Kidney (tissue), 14 donors: ENCODE measurements around the gene ZNF835. TPM values are rescaled to one million over a fixed set of nuclear protein-coding genes. Genes with fewer than 3 reads are reported as not detected.

Source experiments
- DNase-seq, 5 donors: peaks; one replicate each; pipeline ENCODE4 v3.0.0-alpha.2; 2013 to 2020
- FAIRE-seq: peaks from 2 replicates; lab custom pipeline; 2012; peaks lifted over from hg19 to GRCh38; lab: Jason Lieb, UNC
- H3K27ac ChIP-seq, 2 donors: one replicate each; pipeline ENCODE4 v1.7.0; 2013; ENCODE audit warnings: low read depth in 2 of 2, low read length in 2 of 2, inconsistent platforms in 1 of 2
- H3K27me3 ChIP-seq: one replicate; pipeline ENCODE4 v1.7.1; 2013; ENCODE audit warnings: low read length, inconsistent platforms; ENCODE audit not compliant: control insufficient read depth, insufficient read depth
- H3K36me3 ChIP-seq, 3 donors: one replicate each; pipeline versions ENCODE4 v1.7.0 to v1.7.1; 2013; ENCODE audit warnings: low read length in 3 of 3, control low read depth in 1 of 3, inconsistent platforms in 1 of 3; ENCODE audit not compliant: insufficient read depth in 3 of 3, control insufficient read depth in 2 of 3
- H3K4me1 ChIP-seq, 3 donors: one replicate each; pipeline versions ENCODE4 v1.7.0 to v1.7.1; 2013; ENCODE audit warnings: low read length in 3 of 3, inconsistent platforms in 1 of 3, low read depth in 1 of 3; ENCODE audit not compliant: control insufficient read depth in 2 of 3, insufficient read depth in 2 of 3
- H3K4me3 ChIP-seq, 3 donors: one replicate each; pipeline versions ENCODE4 v1.7.0 to v1.8.1; 2013; ENCODE audit warnings: low read length in 3 of 3, control low read depth in 1 of 3, inconsistent platforms in 1 of 3
- H3K9ac ChIP-seq, 3 donors: one replicate each; pipeline versions ENCODE4 v1.7.0 to v1.7.1; 2013; ENCODE audit warnings: low read length in 3 of 3, control low read depth in 1 of 3, inconsistent platforms in 1 of 3
- H3K9me3 ChIP-seq, 3 donors: one replicate each; pipeline versions ENCODE4 v1.7.0 to v1.7.1; 2013; ENCODE audit warnings: low read length in 3 of 3, control low read depth in 1 of 3, inconsistent platforms in 1 of 3; ENCODE audit not compliant: control insufficient read depth in 2 of 3, insufficient read depth in 1 of 3
- intact Hi-C: fragments of 100-400 bp; cut with DNase I; formaldehyde crosslinking; loops from one replicate; pipeline ENCODE4 v1.11.1; 2022
- polyA plus RNA-seq: library from polyadenylated mRNA; stranded (reverse); fragments of 350-450 nt; fragmentation: Illumina TruSeq; extraction: RNeasy Lipid Tissue Mini Kit (QIAGEN cat#74804); gene quantifications from one replicate; pipeline ENCODE4 v1.2.3, GENCODE V29; 2014; ENCODE audit warnings: low read depth, low replicate concordance; ENCODE audit not compliant: insufficient read depth
- total RNA-seq: library from RNA; stranded (reverse); fragmentation: NEBNext Ultra II Directional; extraction: Animal tissue kit (Norgen Biotek cat#: 25700); gene quantifications from one replicate; pipeline ENCODE4 v1.2.1, GENCODE V29; 2021
- TF ChIP-seq, protein P1 (sequence below): IDR thresholded peaks from 3 replicates; pipeline ENCODE4 v1.5.1; 2012; ENCODE audit warnings: mild to moderate bottlenecking, moderate library complexity, borderline replicate concordance; ENCODE audit not compliant: insufficient read depth; ENCODE audit errors: extremely low read depth
- donor health status: control.
- donor health status: control.
- donor health status: control.
- donor health status: control.
- donor health status: control.
- donor health status: DM: yes; HTN: yes; CAD: no.
- donor health status: Normal renal cell carcinoma (clear cell type).

The ZNF835 gene
- total and polyA plus RNA-seq, 2 donors from 2014 or later = 1.7 to 5.3 TPM

DNA sequence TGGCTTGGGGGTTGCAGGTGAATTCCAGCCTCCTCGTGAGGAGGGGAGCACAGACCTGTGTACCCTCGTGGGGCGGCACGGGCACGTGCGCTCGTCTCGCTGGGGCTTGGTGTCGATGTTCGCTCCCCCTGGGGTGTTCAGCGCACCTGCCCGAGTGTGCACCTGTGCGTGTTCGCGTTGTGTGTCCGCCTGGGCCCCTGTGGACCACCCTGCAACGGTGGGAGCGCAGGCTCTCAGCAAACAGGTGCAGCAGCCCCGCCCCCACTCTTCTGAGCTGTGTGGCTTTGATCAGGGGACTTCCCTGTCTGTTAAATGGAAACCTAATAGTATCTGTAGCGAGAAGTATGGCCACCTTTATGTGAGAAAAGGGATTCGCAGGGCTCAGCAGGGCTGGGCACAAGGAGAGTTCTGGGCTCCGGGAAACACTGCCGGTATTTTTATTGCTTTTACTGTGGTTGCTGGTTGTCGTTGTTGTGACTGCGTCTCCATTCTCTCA, 28.0 kb downstream of the ZNF835 start:
- Histone ChIP-seq H3K9ac (no peak overlapping the region), H3K36me3 (no peaks in the 10 kb centered on the region), H3K27ac (no peak overlapping the region), H3K9me3 (peaks cover 0 to 7% (median 0%) of the 10 kb centered on the region in 3 donors), H3K27me3 (peaks cover 6% of the 10 kb centered on the region), H3K4me1 (no peaks in the 10 kb centered on the region), H3K4me3 (no peak overlapping the region)
- TF ChIP-seq, protein P1, sequence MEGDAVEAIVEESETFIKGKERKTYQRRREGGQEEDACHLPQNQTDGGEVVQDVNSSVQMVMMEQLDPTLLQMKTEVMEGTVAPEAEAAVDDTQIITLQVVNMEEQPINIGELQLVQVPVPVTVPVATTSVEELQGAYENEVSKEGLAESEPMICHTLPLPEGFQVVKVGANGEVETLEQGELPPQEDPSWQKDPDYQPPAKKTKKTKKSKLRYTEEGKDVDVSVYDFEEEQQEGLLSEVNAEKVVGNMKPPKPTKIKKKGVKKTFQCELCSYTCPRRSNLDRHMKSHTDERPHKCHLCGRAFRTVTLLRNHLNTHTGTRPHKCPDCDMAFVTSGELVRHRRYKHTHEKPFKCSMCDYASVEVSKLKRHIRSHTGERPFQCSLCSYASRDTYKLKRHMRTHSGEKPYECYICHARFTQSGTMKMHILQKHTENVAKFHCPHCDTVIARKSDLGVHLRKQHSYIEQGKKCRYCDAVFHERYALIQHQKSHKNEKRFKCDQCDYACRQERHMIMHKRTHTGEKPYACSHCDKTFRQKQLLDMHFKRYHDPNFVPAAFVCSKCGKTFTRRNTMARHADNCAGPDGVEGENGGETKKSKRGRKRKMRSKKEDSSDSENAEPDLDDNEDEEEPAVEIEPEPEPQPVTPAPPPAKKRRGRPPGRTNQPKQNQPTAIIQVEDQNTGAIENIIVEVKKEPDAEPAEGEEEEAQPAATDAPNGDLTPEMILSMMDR = no peak
- no peak for DNase-seq
- intact Hi-C loops = no loop called here
- FAIRE-seq = no peak

DNA sequence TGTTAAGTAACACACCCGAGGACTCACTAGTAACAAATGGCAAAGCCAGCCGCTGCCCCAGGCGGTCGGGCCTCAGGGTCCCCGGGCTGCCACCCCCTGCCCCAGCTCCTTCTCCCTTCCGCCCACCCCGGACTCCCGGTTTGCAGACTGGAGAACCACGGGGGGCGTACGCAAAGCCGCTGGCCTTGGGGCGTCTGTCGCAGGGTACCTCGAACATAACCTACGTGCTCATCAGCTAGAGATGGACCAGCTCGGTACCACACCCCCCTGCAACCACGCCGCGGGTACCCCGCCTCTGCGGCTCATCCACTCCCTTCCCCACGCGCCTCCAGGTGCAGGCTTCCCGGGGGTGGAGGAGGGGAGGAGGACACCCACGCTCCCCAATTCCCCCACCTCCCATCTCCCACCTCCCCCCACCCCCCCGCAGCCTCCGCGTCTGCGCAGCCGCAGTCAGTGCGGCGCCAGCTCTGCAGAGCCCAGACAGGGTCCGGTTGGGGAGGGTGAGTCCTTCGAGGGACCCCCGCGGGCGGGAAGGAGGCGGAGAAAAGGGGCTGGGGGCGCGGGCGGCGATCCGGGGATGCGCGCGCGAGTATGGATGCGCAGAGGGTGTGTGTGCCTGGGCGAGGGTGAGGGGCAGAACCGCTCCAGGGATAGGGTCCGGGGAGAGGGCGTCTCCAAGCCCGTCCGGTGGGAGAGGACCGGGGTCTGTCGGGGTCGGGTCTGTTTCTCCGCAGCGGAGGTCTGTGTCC, 28.7 kb downstream of the ZNF835 start, which contains the start of gene SMIM17:
SMIM17 (plus strand) TSS at position 449 of the 749 bp plus-strand sequence. CDS start 2,509 bp downstream, outside the sequence.
- Histone ChIP-seq H3K4me3 (no peak within 1 kb of the TSS), H3K4me1 (no peaks in the 10 kb centered on the region), H3K9ac (no peak within 1 kb of the TSS), H3K36me3 (no peaks in the 10 kb centered on the region), H3K9me3 (peaks cover 0 to 7% (median 0%) of the 10 kb centered on the region in 3 donors), H3K27ac (no peak within 1 kb of the TSS), H3K27me3 (peaks cover 6% of the 10 kb centered on the region)
- FAIRE-seq (no peak), DNase-seq (no peak)
- intact Hi-C loops = no loop called here
- TF ChIP-seq, protein P1 = no peak

DNA sequence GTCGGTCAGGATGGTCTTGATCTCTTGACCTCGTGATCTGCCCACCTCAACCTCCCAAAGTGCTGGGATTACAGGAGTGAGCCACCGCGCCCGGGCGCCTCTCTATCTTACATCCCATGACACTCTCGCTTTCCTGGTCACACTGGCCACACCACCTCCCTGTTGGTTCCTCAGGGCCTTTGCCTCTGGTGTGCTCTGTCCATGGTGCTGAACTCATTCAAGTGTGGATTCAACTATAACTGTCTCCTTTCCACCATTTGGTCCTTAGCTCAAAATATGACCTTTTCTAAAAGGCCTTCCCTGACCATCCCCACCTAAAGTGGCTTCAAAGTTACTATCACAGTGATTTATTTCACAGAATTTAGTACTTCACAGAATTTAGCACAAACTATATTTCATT, 32.3 kb downstream of the ZNF835 start:
- Histone ChIP-seq H3K27ac (no peak overlapping the region), H3K9ac (no peak overlapping the region), H3K4me1 (no peaks in the 10 kb centered on the region), H3K36me3 (no peaks in the 10 kb centered on the region), H3K9me3 (peaks cover 0 to 5% (median 0%) of the 10 kb centered on the region in 3 donors), H3K4me3 (no peak overlapping the region), H3K27me3 (peaks cover 6% of the 10 kb centered on the region)
- intact Hi-C loops = no loop called here
- FAIRE-seq (no peak), DNase-seq (peak in 3 of 5 donors; percentile 27 to 65 (median 39))
- TF ChIP-seq, protein P1 = no peak
